ENCODE measurements around the gene RPE. TPM values are rescaled to one million over a fixed set of nuclear protein-coding genes. Genes with fewer than 3 reads are reported as not detected.

RPE gene
- total RNA-seq (2021; ENCODE audit: unreplicated experiment), result 67.6 TPM
- 33.9 and 38.7 TPM in 2 replicates for polyA plus RNA-seq (2012)
- percentile 97 among the genes with signal in this experiment for Bru-seq, nascent RNA
- percentile 94 among the genes with signal in this experiment for BruChase-seq, experiment 1, labeled RNA remaining after a 6-hour chase
- BruChase-seq, experiment 2, labeled RNA remaining after a 2-hour chase, result percentile 98 among the genes with signal in this experiment
- long read RNA-seq, transcript RPE-207 (6 exons, 858 nt), result minor isoform, 6 of 134 reads
- long read RNA-seq, transcript RPE-202 (6 exons, 2,569 nt), result major isoform, 93 of 134 reads
- long read RNA-seq, transcript RPE-208 (7 exons, 1,128 nt), result minor isoform, 7 of 134 reads
- long read RNA-seq, partial matches to known transcripts, result 2 of 134 reads
- long read RNA-seq, other reads (novel, unspliced or antisense), result 17 of 134 reads

DNA sequence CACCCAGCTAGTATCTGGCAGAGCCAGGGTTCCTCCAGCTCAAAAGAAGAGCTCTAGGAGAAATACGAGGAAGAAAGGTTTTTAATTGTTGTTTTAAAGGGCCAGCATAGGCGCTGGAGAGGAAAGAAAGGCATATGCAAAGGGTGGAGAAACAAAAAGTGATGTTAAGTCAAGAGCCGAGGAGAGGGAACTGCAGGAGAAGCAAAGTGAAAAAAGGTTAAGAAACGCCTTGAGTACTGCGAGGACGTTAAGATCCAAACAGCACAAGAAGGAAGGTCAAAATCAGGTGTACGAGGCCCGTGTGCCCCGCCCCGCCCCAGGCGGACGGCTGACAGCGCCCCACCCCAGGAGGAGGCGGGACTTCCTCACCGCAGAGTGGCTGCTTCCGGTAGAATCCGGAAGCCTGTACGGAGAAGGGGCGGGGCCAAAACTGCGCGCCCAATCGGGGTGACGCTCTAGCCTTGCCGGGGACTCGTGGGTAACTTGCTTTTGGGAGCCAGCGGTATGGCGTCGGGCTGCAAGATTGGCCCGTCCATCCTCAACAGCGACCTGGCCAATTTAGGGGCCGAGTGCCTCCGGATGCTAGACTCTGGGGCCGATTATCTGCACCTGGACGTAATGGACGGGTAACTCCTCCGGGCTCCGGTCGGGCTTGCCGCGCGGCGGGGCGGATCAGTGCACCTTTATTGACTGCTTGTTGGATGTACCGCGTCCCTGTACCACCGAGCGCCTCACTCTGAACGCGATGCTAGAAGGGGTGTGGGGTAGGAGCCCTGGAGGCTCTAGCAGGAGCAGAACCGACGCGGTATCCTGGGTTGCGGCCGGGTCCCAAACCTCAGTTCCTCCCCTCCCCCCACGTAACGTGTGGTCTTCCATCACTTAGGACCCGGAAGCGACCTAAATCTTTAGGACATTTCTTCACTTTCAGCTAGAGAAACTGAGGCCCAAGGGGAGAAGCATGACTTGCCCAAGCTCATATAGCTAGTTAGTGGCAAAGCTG is at the start of gene RPE:
Gene RPE, plus strand, starts transcription at position 481 of the 1,000 bp plus-strand sequence. Its CDS starts 24 bp downstream, at position 505.
- peak within 1 kb of the TSS; percentile 66 for H3K27ac ChIP-seq (ENCODE audit: low read depth, low read length)
- no peaks in the 10 kb centered on the region for H3K9me2 ChIP-seq (ENCODE audit: insufficient read depth)
- H3K27me3 ChIP-seq (ENCODE audit: insufficient read depth, low read length), result no peaks in the 10 kb centered on the region
- peak within 1 kb of the TSS; percentile 73 to 80 for H3K4me3 ChIP-seq (replicated peaks in 1 of 2; ENCODE audit: low read depth in 1 of 2, low read length in 2 of 2)
- H2AFZ ChIP-seq (ENCODE audit: low read depth, low read length, poor library complexity, severe bottlenecking), result peak within 1 kb of the TSS; percentile 75
- ChIA-PET POLR2A (no interaction called here), CTCF (no interaction called here), RAD21 (ENCODE audit: low non-redundant PET in 1 of 2, low total read pairs in 2 of 2, uncharacterized antibody in 2 of 2, unreplicated experiment in 2 of 2) (no interaction called here)
- peak; percentile 95 for ATAC-seq
- peaks cover 51% of the 10 kb centered on the region for H3K79me2 ChIP-seq (ENCODE audit: insufficient read depth, low read length)
- TF ChIP-seq POLR2AphosphoS5 (IDR thresholded peaks at IDR 0.05; ENCODE audit: low read depth, low read length), result peak; percentile 95
- TF ChIP-seq FOSL1 (IDR thresholded peaks at IDR 0.05; ENCODE audit: low read depth), result no peak
- peak; percentile 60; the same call in 1 of the 2 replicates for TF ChIP-seq CBX3 (IDR thresholded peaks at IDR 0.05; ENCODE audit: low read depth)
- TF ChIP-seq SP1 (IDR thresholded peaks at IDR 0.05; ENCODE audit: low read depth), result peak; percentile 73
- peak; percentile 91 for TF ChIP-seq POLR2A (IDR thresholded peaks at IDR 0.05; ENCODE audit: borderline replicate concordance, extremely low read depth, insufficient read depth, insufficient read length)
- TF ChIP-seq ZNF274 (IDR thresholded peaks at IDR 0.05; ENCODE audit: low read depth, low read length), result no peak
- TF ChIP-seq TCF7L2 (IDR thresholded peaks at IDR 0.05; ENCODE audit: borderline replicate concordance, extremely low read depth, insufficient read depth, insufficient read length), result no peak
- TF ChIP-seq ZFX (IDR thresholded peaks at IDR 0.05), result peak; percentile 52; the same call in 1 of the 2 replicates
- peak; percentile 79 for TF ChIP-seq ELF1 (IDR thresholded peaks at IDR 0.05; ENCODE audit: borderline replicate concordance, low read depth)
- TF ChIP-seq, protein P1, sequence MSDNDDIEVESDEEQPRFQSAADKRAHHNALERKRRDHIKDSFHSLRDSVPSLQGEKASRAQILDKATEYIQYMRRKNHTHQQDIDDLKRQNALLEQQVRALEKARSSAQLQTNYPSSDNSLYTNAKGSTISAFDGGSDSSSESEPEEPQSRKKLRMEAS (IDR thresholded peaks at IDR 0.05), result peak; percentile 91
- TF ChIP-seq CEBPB (IDR thresholded peaks at IDR 0.05; ENCODE audit: low read depth), result no peak
- TF ChIP-seq JUND (IDR thresholded peaks at IDR 0.05), result no peak
- no peak for TF ChIP-seq RAD21 (IDR thresholded peaks at IDR 0.05; ENCODE audit: low read depth)
- TF ChIP-seq SIN3A (IDR thresholded peaks at IDR 0.05; ENCODE audit: low read depth), result peak; percentile 87
- TF ChIP-seq EZH2 (IDR thresholded peaks at IDR 0.05), result no peak
- no peak for TF ChIP-seq SRF (IDR thresholded peaks at IDR 0.05; ENCODE audit: low read depth)
- TF ChIP-seq EGR1 (IDR thresholded peaks at IDR 0.05; ENCODE audit: low read depth), result no peak
- TF ChIP-seq, protein P2, sequence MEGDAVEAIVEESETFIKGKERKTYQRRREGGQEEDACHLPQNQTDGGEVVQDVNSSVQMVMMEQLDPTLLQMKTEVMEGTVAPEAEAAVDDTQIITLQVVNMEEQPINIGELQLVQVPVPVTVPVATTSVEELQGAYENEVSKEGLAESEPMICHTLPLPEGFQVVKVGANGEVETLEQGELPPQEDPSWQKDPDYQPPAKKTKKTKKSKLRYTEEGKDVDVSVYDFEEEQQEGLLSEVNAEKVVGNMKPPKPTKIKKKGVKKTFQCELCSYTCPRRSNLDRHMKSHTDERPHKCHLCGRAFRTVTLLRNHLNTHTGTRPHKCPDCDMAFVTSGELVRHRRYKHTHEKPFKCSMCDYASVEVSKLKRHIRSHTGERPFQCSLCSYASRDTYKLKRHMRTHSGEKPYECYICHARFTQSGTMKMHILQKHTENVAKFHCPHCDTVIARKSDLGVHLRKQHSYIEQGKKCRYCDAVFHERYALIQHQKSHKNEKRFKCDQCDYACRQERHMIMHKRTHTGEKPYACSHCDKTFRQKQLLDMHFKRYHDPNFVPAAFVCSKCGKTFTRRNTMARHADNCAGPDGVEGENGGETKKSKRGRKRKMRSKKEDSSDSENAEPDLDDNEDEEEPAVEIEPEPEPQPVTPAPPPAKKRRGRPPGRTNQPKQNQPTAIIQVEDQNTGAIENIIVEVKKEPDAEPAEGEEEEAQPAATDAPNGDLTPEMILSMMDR (IDR thresholded peaks at IDR 0.05 in 2 of 3, conservative IDR thresholded peaks at IDR 0.05 in 1 of 3; ENCODE audit: borderline replicate concordance in 1 of 3, insufficient read depth in 1 of 3, low read depth in 2 of 3, low read length in 2 of 3), result no peak
- TF ChIP-seq, protein P3, sequence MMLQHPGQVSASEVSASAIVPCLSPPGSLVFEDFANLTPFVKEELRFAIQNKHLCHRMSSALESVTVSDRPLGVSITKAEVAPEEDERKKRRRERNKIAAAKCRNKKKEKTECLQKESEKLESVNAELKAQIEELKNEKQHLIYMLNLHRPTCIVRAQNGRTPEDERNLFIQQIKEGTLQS (IDR thresholded peaks at IDR 0.05), result no peak
- peaks cover 22% of the 10 kb centered on the region; the same call in 1 of the 2 replicates for H4K20me1 ChIP-seq (ENCODE audit: insufficient read depth)
- peak within 1 kb of the TSS; percentile 92 for H3K9ac ChIP-seq (ENCODE audit: low read length)
- H3K4me2 ChIP-seq (ENCODE audit: low read length), result peak within 1 kb of the TSS; percentile 85
- peaks cover 4 to 19% of the 10 kb centered on the region in 2 experiments; a peak in 3 of 4 replicates for H3K4me1 ChIP-seq (ENCODE audit: control insufficient read depth in 1 of 2, insufficient read depth in 2 of 2, low read length in 2 of 2)
- DNase-seq (ENCODE audit: low read depth, low spot score), result peak; percentile 87
- H3K36me3 ChIP-seq (ENCODE audit: control insufficient read depth in 1 of 2, insufficient read depth in 2 of 2, low read length in 2 of 2), result peaks cover 0 to 6% of the 10 kb centered on the region in 2 experiments; a peak in 3 of 4 replicates
- intact Hi-C loops (cut with micrococcal nuclease), result loop anchor here (5.0 kb wide), 1 partner anchor 170 kb away; the partner anchor contains the start of gene KANSL1L
- no peaks in the 10 kb centered on the region for H3K9me3 ChIP-seq (ENCODE audit: control insufficient read depth in 1 of 2, insufficient read depth in 1 of 2, low read depth in 1 of 2, low read length in 2 of 2)
- BruUV-seq (replicated peaks), result TSS peak; percentile 53

Data from HCT116 (cell line).